Epithelial cell of alveolus of lung (primary cell): Measurements from ENCODE around the gene PCNA. TPM values are rescaled to one million over a fixed set of nuclear protein-coding genes. Genes with fewer than 3 reads are reported as not detected.

Source experiments
- total RNA-seq: library from RNA; depleted of rRNA; stranded (reverse); fragments of >200 nt; gene quantifications from 2 replicates; pipeline ENCODE4 v1.2.1, GENCODE V29; 2015

The PCNA gene
- total RNA-seq, result 108 and 185 TPM in 2 replicates

GRCh38 chr20:5119435-5120184, at the start of gene PCNA:
Gene PCNA (minus strand): TSS chr20:5119958. CDS start chr20:5119798, 160 bp downstream.

GRCh38 chr20:5126512-5127203, 6.9 kb upstream of the PCNA start, which contains the start of gene CDS2:
Gene CDS2 (plus strand): TSS chr20:5127008. CDS start chr20:5127093, 85 bp downstream.

Other genes starting within 250 kb of the PCNA start
- 8.7 and 14.1 TPM in 2 replicates for gene SLC23A2, start 118.4 kb downstream of the PCNA start, total RNA-seq
- 107 and 128 TPM in 2 replicates for gene TMEM230, start 6.9 kb downstream of the PCNA start, total RNA-seq
- gene CDS2, start 7.0 kb upstream of the PCNA start, total RNA-seq, result 14.7 and 18.6 TPM in 2 replicates
- gene PROKR2, start 197.0 kb upstream of the PCNA start, total RNA-seq, result not detected in 2 replicates